Measurements from ENCODE around the gene AVPI1. TPM values are rescaled to one million over a fixed set of nuclear protein-coding genes. Genes with fewer than 3 reads are reported as not detected.

Gene AVPI1
- total and polyA plus RNA-seq, 10 of the 15 experiments (the other 5 are each of a cell fraction or from before 2014, with no cell fraction given), result 0.08 to 1.4 (median 0.84) TPM

- FAIRE-seq, result no peak
- TF ChIP-seq EGR1 (IDR thresholded peaks at IDR 0.05; ENCODE audit: borderline replicate concordance in 1 of 2, low read depth in 2 of 2, low read length in 2 of 2), result no peak
- SMC1A ChIA-PET (ENCODE audit: uncharacterized antibody, unreplicated experiment), result interaction anchor here (0.6 to 4.5 kb wide), 5 partner anchors 25 to 58 kb away, joined by 3 to 24 read pairs (median 7); partner anchors contain the start of gene AVPI1
- no peak overlapping the region for H2AFZ ChIP-seq (ENCODE audit: control insufficient read depth, low read depth, low read length)
- no peak overlapping the region for H3K4me2 ChIP-seq (ENCODE audit: control insufficient read depth, insufficient read depth)
- no peak overlapping the region for H3K4me3 ChIP-seq
- ATAC-seq, result no peak
- H3K4me1 ChIP-seq (ENCODE audit: control insufficient read depth, insufficient read depth, low read length), result peaks cover 10% of the 10 kb centered on the region
- in situ Hi-C loops (cut with MboI) (loop anchor here (5.0 kb wide), 1 partner anchor 57 kb away; no protein-coding TSS in a partner anchor), intact Hi-C loops (cut with micrococcal nuclease; ENCODE audit: unreplicated experiment) (no loop called here)
- no peaks in the 10 kb centered on the region for H4K20me1 ChIP-seq (ENCODE audit: control insufficient read depth, insufficient read depth)
- CTCF ChIA-PET, result interaction anchor here (1.6 to 21.5 kb wide), 7 partner anchors 9 to 56 kb away, joined by 3 to 416 read pairs (median 26); partner anchors contain the start of genes AVPI1 and MARVELD1
- peaks cover 22% of the 10 kb centered on the region for H3K79me2 ChIP-seq (ENCODE audit: control insufficient read depth, insufficient read depth, low read length)
- POLR2A ChIA-PET, result interaction anchor here (0.6 to 0.8 kb wide), 3 partner anchors 28 to 387 kb away, joined by 3 to 5 read pairs (median 3); no protein-coding TSS in a partner anchor
- RAD21 ChIA-PET (ENCODE audit: unreplicated experiment), result interaction anchor here (0.7 to 2.3 kb wide), 5 partner anchors 29 to 58 kb away, joined by 3 to 7 read pairs (median 7); no protein-coding TSS in a partner anchor
- no peaks in the 10 kb centered on the region for H3K27me3 ChIP-seq (replicated peaks in 1 of 2; ENCODE audit: control insufficient read depth in 2 of 2, insufficient read depth in 2 of 2, low read length in 1 of 2)
- no peak overlapping the region for H3K27ac ChIP-seq (ENCODE audit: control insufficient read depth, insufficient read depth)
- H3K36me3 ChIP-seq (ENCODE audit: control insufficient read depth in 2 of 2, insufficient read depth in 2 of 2, low read length in 1 of 2), result peaks cover 0 to 3% of the 10 kb centered on the region in 2 experiments; a peak in 1 of 4 replicates
- no peak overlapping the region for H3K9ac ChIP-seq (ENCODE audit: control insufficient read depth, insufficient read depth, low read length)
- no peak for DNase-seq (ENCODE audit: low read depth, low spot score)
- WGBS (ENCODE audit: insufficient coverage, insufficient replicate concordance, low lambda C conversion rate, missing lambda C conversion rate), result 88% methylated on average over 6 of the region's 6 CpGs
- no peaks in the 10 kb centered on the region; the same call in 2 of the 3 replicates for H3K9me3 ChIP-seq (replicated peaks; ENCODE audit: control insufficient read depth, insufficient read depth, low read length)
- BruUV-seq (replicated peaks), result no TSS peak
Measured at GRCh38 chr10:97734021-97734420, 47.0 kb upstream of the AVPI1 start.

- no peak overlapping the region for H3K9ac ChIP-seq (ENCODE audit: control insufficient read depth, insufficient read depth, low read length)
- TF ChIP-seq, protein P1, sequence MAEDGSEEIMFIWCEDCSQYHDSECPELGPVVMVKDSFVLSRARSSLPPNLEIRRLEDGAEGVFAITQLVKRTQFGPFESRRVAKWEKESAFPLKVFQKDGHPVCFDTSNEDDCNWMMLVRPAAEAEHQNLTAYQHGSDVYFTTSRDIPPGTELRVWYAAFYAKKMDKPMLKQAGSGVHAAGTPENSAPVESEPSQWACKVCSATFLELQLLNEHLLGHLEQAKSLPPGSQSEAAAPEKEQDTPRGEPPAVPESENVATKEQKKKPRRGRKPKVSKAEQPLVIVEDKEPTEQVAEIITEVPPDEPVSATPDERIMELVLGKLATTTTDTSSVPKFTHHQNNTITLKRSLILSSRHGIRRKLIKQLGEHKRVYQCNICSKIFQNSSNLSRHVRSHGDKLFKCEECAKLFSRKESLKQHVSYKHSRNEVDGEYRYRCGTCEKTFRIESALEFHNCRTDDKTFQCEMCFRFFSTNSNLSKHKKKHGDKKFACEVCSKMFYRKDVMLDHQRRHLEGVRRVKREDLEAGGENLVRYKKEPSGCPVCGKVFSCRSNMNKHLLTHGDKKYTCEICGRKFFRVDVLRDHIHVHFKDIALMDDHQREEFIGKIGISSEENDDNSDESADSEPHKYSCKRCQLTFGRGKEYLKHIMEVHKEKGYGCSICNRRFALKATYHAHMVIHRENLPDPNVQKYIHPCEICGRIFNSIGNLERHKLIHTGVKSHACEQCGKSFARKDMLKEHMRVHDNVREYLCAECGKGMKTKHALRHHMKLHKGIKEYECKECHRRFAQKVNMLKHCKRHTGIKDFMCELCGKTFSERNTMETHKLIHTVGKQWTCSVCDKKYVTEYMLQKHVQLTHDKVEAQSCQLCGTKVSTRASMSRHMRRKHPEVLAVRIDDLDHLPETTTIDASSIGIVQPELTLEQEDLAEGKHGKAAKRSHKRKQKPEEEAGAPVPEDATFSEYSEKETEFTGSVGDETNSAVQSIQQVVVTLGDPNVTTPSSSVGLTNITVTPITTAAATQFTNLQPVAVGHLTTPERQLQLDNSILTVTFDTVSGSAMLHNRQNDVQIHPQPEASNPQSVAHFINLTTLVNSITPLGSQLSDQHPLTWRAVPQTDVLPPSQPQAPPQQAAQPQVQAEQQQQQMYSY (CRISPR knock-in tag; IDR thresholded peaks at IDR 0.05), result no peak
- no peak for TF ChIP-seq RBBP5 (conservative IDR thresholded peaks at IDR 0.05)
- no peak for TF ChIP-seq ZSCAN29 (IDR thresholded peaks at IDR 0.05)
- TF ChIP-seq FOXM1 (IDR thresholded peaks at IDR 0.05; ENCODE audit: low read depth, low read length), result no peak
- H3K4me1 ChIP-seq (ENCODE audit: control insufficient read depth, insufficient read depth, low read length), result peaks cover 6% of the 10 kb centered on the region
- no peaks in the 10 kb centered on the region; the same call in 2 of the 3 replicates for H3K9me3 ChIP-seq (replicated peaks; ENCODE audit: control insufficient read depth, insufficient read depth, low read length)
- RAD21 ChIA-PET (ENCODE audit: unreplicated experiment), result interaction anchor here (0.7 to 2.6 kb wide), 6 partner anchors 21 to 57 kb away, joined by 3 to 10 read pairs (median 7); partner anchors contain the start of gene AVPI1
- H3K27me3 ChIP-seq (replicated peaks in 1 of 2; ENCODE audit: control insufficient read depth in 2 of 2, insufficient read depth in 2 of 2, low read length in 1 of 2), result no peaks in the 10 kb centered on the region
- SMC1A ChIA-PET (ENCODE audit: uncharacterized antibody, unreplicated experiment), result interaction anchor here (2.5 to 4.5 kb wide), 4 partner anchors 24 to 57 kb away, joined by 7 to 28 read pairs (median 20); partner anchors contain the start of gene AVPI1
- no peaks in the 10 kb centered on the region; a peak in 1 of 4 replicates for H3K36me3 ChIP-seq (ENCODE audit: control insufficient read depth in 2 of 2, insufficient read depth in 2 of 2, low read length in 1 of 2)
- in situ Hi-C loops (cut with MboI) (loop anchor here (5.0 kb wide), 1 partner anchor 56 kb away; no protein-coding TSS in a partner anchor), intact Hi-C loops (cut with micrococcal nuclease; ENCODE audit: unreplicated experiment) (no loop called here)
- no peak overlapping the region for H3K4me2 ChIP-seq (ENCODE audit: control insufficient read depth, insufficient read depth)
- DNase-seq (ENCODE audit: low read depth, low spot score) (no peak), FAIRE-seq (no peak), ATAC-seq (no peak)
- POLR2A ChIA-PET, result interaction anchor here (0.6 to 0.7 kb wide), 2 partner anchors 28 to 388 kb away, joined by 3 to 5 read pairs; no protein-coding TSS in a partner anchor
- no peaks in the 10 kb centered on the region for H4K20me1 ChIP-seq (ENCODE audit: control insufficient read depth, insufficient read depth)
- no peak overlapping the region for H3K27ac ChIP-seq (ENCODE audit: control insufficient read depth, insufficient read depth)
- H2AFZ ChIP-seq (ENCODE audit: control insufficient read depth, low read depth, low read length), result no peak overlapping the region
- CTCF ChIA-PET, result interaction anchor here (1.3 to 21.5 kb wide), 9 partner anchors 9 to 55 kb away, joined by 3 to 416 read pairs (median 7); partner anchors contain the start of genes AVPI1 and MARVELD1
- peaks cover 14% of the 10 kb centered on the region for H3K79me2 ChIP-seq (ENCODE audit: control insufficient read depth, insufficient read depth, low read length)
- H3K4me3 ChIP-seq, result no peak overlapping the region
- no TSS peak for BruUV-seq (replicated peaks)
- 47% methylated on average over 4 of the region's 5 CpGs for WGBS (ENCODE audit: insufficient coverage, insufficient replicate concordance, low lambda C conversion rate, missing lambda C conversion rate)
Measured at GRCh38 chr10:97733256-97733655, 46.2 kb upstream of the AVPI1 start.
